ENCODE measurements around the gene MXD3. TPM values are rescaled to one million over a fixed set of nuclear protein-coding genes. Genes with fewer than 3 reads are reported as not detected.
A peak's percentile ranks its signal among the peaks of the same experiment; 100 is the strongest.
"Not testable (repeated sequence)": the region's sequence is repeated elsewhere in the genome, so short reads cannot be mapped to it uniquely, and the experiment has no call there.

MXD3 gene
- total RNA-seq (2014; rRNA removed; shearing (Covaris generic)) = 36.6 and 37.6 TPM in 2 replicates

GRCh38 chr5:177311723-177312648, at the start of gene MXD3:
Gene MXD3 (minus strand): TSS chr5:177311898. CDS start chr5:177311830, 68 bp downstream.
- peaks cover 11% of the 10 kb centered on the region for H3K4me1 ChIP-seq

GRCh38 chr5:177360740-177361139, 49.0 kb upstream of the MXD3 start:
- H3K4me3 ChIP-seq; H3K9me3 ChIP-seq (replicated peaks); H3K4me1 ChIP-seq; DNase-seq; H3K27ac ChIP-seq; H3K36me3 ChIP-seq: not testable (repeated sequence)
- peaks cover 30% of the 10 kb centered on the region for H3K27me3 ChIP-seq

More at GRCh38 chr5:177311723-177312648, at the start of gene MXD3:
- Histone ChIP-seq H3K27ac (peak within 1 kb of the TSS; percentile 93), H3K9me3 (replicated peaks) (no peaks in the 10 kb centered on the region), H3K27me3 (no peaks in the 10 kb centered on the region), H3K36me3 (peaks cover 12% of the 10 kb centered on the region), H3K4me3 (peak within 1 kb of the TSS; percentile 98)
- peak; percentile 99 to 100 for DNase-seq

- Histone ChIP-seq H3K4me1 (peaks cover 8% of the 10 kb centered on the region; the same call in 1 of the 2 replicates), H3K4me3 (no peak overlapping the region), H3K36me3 (no peaks in the 10 kb centered on the region), H3K27ac (no peak overlapping the region), H3K9me3 (replicated peaks) (no peaks in the 10 kb centered on the region), H3K27me3 (peaks cover 30% of the 10 kb centered on the region)
- no peak for DNase-seq
Measured at GRCh38 chr5:177359860-177360259, 48.2 kb upstream of the MXD3 start.

- H3K36me3 ChIP-seq = no peaks in the 10 kb centered on the region
- no peak overlapping the region for H3K4me3 ChIP-seq
- H3K27ac ChIP-seq = no peak overlapping the region
- no peak for DNase-seq
- H3K27me3 ChIP-seq = peaks cover 30% of the 10 kb centered on the region
- H3K9me3 ChIP-seq (replicated peaks) = no peaks in the 10 kb centered on the region
- peaks cover 8% of the 10 kb centered on the region; the same call in 1 of the 2 replicates for H3K4me1 ChIP-seq
Measured at GRCh38 chr5:177359451-177359851, 47.8 kb upstream of the MXD3 start.

- no peaks in the 10 kb centered on the region for H3K36me3 ChIP-seq
- no peaks in the 10 kb centered on the region for H3K9me3 ChIP-seq (replicated peaks)
- no peak for DNase-seq
- H3K4me3 ChIP-seq = no peak overlapping the region; the same call in 1 of the 2 replicates
- H3K27me3 ChIP-seq = peaks cover 30% of the 10 kb centered on the region
- peaks cover 8% of the 10 kb centered on the region; the same call in 1 of the 2 replicates for H3K4me1 ChIP-seq
- H3K27ac ChIP-seq = no peak overlapping the region
Measured at GRCh38 chr5:177358370-177358819, 46.7 kb upstream of the MXD3 start.

- Histone ChIP-seq H3K36me3 (no peaks in the 10 kb centered on the region), H3K9me3 (replicated peaks) (no peaks in the 10 kb centered on the region), H3K27ac (no peak within 1 kb of the TSS), H3K4me1 (peaks cover 8% of the 10 kb centered on the region; the same call in 1 of the 2 replicates), H3K4me3 (peak within 1 kb of the TSS; percentile 44), H3K27me3 (peaks cover 30% of the 10 kb centered on the region)
- DNase-seq = peak; percentile 33 to 53
Measured at GRCh38 chr5:177357459-177358351, 46.0 kb upstream of the MXD3 start, which contains the start of gene RGS14. Gene RGS14 (plus strand): TSS chr5:177357924. CDS start chr5:177358025, 101 bp downstream.

GRCh38 chr5:177357146-177357458, 45.4 kb upstream of the MXD3 start:
- Histone ChIP-seq H3K36me3 (no peaks in the 10 kb centered on the region), H3K27ac (no peak overlapping the region), H3K4me3 (no peak overlapping the region), H3K4me1 (peaks cover 8% of the 10 kb centered on the region; the same call in 1 of the 2 replicates), H3K27me3 (peaks cover 30% of the 10 kb centered on the region), H3K9me3 (replicated peaks) (no peaks in the 10 kb centered on the region)
- DNase-seq = no peak

GRCh38 chr5:177356746-177357145, 45.0 kb upstream of the MXD3 start:
- H3K4me1 ChIP-seq = peaks cover 8% of the 10 kb centered on the region; the same call in 1 of the 2 replicates
- H3K4me3 ChIP-seq = no peak overlapping the region
- no peaks in the 10 kb centered on the region for H3K9me3 ChIP-seq (replicated peaks)

GRCh38 chr5:177355868-177356168, 44.1 kb upstream of the MXD3 start:
- no peak for DNase-seq
- H3K27ac ChIP-seq = no peak overlapping the region
- no peak overlapping the region for H3K4me3 ChIP-seq
- H3K27me3 ChIP-seq = peaks cover 30% of the 10 kb centered on the region
- H3K9me3 ChIP-seq (replicated peaks) = no peaks in the 10 kb centered on the region
- H3K4me1 ChIP-seq = peaks cover 8% of the 10 kb centered on the region; the same call in 1 of the 2 replicates
- H3K36me3 ChIP-seq = no peaks in the 10 kb centered on the region

More at GRCh38 chr5:177356746-177357145, 45.0 kb upstream of the MXD3 start:
- no peak for DNase-seq
- peaks cover 30% of the 10 kb centered on the region for H3K27me3 ChIP-seq
- no peak overlapping the region for H3K27ac ChIP-seq
- H3K36me3 ChIP-seq = no peaks in the 10 kb centered on the region

- no peak overlapping the region for H3K4me3 ChIP-seq
- DNase-seq = no peak
- peaks cover 13% of the 10 kb centered on the region; the same call in 1 of the 2 replicates for H3K4me1 ChIP-seq
- no peaks in the 10 kb centered on the region for H3K9me3 ChIP-seq (replicated peaks)
- H3K36me3 ChIP-seq = no peaks in the 10 kb centered on the region
- H3K27me3 ChIP-seq = peaks cover 30% of the 10 kb centered on the region
- no peak overlapping the region for H3K27ac ChIP-seq
Measured at GRCh38 chr5:177355162-177355867, 43.6 kb upstream of the MXD3 start.

GRCh38 chr5:177354711-177355110, 43.0 kb upstream of the MXD3 start:
- Histone ChIP-seq H3K9me3 (replicated peaks) (no peaks in the 10 kb centered on the region), H3K27ac (no peak overlapping the region), H3K27me3 (peaks cover 29% of the 10 kb centered on the region), H3K36me3 (no peaks in the 10 kb centered on the region), H3K4me3 (no peak overlapping the region), H3K4me1 (peaks cover 14% of the 10 kb centered on the region; the same call in 1 of the 2 replicates)
- no peak for DNase-seq

- H3K4me3 ChIP-seq = no peak overlapping the region
- no peak for DNase-seq
- no peaks in the 10 kb centered on the region for H3K36me3 ChIP-seq
- H3K4me1 ChIP-seq = peaks cover 14% of the 10 kb centered on the region; the same call in 1 of the 2 replicates
- H3K27me3 ChIP-seq = peaks cover 25% of the 10 kb centered on the region
- H3K9me3 ChIP-seq (replicated peaks) = no peaks in the 10 kb centered on the region
- no peak overlapping the region for H3K27ac ChIP-seq
Measured at GRCh38 chr5:177354256-177354655, 42.6 kb upstream of the MXD3 start.

- H3K4me3 ChIP-seq = no peak overlapping the region
- H3K4me1 ChIP-seq = peaks cover 12% of the 10 kb centered on the region; the same call in 1 of the 2 replicates
- H3K9me3 ChIP-seq (replicated peaks) = no peaks in the 10 kb centered on the region
- no peaks in the 10 kb centered on the region for H3K36me3 ChIP-seq
- no peak overlapping the region for H3K27ac ChIP-seq
- H3K27me3 ChIP-seq = peaks cover 13% of the 10 kb centered on the region; the same call in 1 of the 2 replicates
- DNase-seq = no peak
Measured at GRCh38 chr5:177353093-177353492, 41.4 kb upstream of the MXD3 start.
